Measurements from ENCODE around the gene NCAPG.

GRCh38 chr4:17761062-17761461 is 49.7 kb upstream of the NCAPG start:
- TF ChIP-seq SP1 (IDR thresholded peaks at IDR 0.05) (no peak), JUND (IDR thresholded peaks at IDR 0.05) (no peak), RAD21 (IDR thresholded peaks at IDR 0.05) (no peak), FOXA2 (IDR thresholded peaks at IDR 0.05) (no peak), MAX (IDR thresholded peaks at IDR 0.05) (no peak), YY1 (IDR thresholded peaks at IDR 0.05) (no peak), HNF4A (conservative IDR thresholded peaks at IDR 0.05) (no peak), GABPA (IDR thresholded peaks at IDR 0.05 in 1 of 2, conservative IDR thresholded peaks at IDR 0.05 in 1 of 2) (no peak), EGR1 (IDR thresholded peaks at IDR 0.05; ENCODE audit: low read depth in 2 of 2) (no peak), TAF1 (conservative IDR thresholded peaks at IDR 0.05) (no peak), NR2F2 (IDR thresholded peaks at IDR 0.05) (no peak)
- TF ChIP-seq, protein P1, sequence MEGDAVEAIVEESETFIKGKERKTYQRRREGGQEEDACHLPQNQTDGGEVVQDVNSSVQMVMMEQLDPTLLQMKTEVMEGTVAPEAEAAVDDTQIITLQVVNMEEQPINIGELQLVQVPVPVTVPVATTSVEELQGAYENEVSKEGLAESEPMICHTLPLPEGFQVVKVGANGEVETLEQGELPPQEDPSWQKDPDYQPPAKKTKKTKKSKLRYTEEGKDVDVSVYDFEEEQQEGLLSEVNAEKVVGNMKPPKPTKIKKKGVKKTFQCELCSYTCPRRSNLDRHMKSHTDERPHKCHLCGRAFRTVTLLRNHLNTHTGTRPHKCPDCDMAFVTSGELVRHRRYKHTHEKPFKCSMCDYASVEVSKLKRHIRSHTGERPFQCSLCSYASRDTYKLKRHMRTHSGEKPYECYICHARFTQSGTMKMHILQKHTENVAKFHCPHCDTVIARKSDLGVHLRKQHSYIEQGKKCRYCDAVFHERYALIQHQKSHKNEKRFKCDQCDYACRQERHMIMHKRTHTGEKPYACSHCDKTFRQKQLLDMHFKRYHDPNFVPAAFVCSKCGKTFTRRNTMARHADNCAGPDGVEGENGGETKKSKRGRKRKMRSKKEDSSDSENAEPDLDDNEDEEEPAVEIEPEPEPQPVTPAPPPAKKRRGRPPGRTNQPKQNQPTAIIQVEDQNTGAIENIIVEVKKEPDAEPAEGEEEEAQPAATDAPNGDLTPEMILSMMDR (IDR thresholded peaks at IDR 0.05; ENCODE audit: low read depth, low read length, missing input control): no peak
- TF ChIP-seq, protein P2, sequence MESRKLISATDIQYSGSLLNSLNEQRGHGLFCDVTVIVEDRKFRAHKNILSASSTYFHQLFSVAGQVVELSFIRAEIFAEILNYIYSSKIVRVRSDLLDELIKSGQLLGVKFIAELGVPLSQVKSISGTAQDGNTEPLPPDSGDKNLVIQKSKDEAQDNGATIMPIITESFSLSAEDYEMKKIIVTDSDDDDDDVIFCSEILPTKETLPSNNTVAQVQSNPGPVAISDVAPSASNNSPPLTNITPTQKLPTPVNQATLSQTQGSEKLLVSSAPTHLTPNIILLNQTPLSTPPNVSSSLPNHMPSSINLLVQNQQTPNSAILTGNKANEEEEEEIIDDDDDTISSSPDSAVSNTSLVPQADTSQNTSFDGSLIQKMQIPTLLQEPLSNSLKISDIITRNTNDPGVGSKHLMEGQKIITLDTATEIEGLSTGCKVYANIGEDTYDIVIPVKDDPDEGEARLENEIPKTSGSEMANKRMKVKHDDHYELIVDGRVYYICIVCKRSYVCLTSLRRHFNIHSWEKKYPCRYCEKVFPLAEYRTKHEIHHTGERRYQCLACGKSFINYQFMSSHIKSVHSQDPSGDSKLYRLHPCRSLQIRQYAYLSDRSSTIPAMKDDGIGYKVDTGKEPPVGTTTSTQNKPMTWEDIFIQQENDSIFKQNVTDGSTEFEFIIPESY (IDR thresholded peaks at IDR 0.05): no peak
- TF ChIP-seq, protein P3, sequence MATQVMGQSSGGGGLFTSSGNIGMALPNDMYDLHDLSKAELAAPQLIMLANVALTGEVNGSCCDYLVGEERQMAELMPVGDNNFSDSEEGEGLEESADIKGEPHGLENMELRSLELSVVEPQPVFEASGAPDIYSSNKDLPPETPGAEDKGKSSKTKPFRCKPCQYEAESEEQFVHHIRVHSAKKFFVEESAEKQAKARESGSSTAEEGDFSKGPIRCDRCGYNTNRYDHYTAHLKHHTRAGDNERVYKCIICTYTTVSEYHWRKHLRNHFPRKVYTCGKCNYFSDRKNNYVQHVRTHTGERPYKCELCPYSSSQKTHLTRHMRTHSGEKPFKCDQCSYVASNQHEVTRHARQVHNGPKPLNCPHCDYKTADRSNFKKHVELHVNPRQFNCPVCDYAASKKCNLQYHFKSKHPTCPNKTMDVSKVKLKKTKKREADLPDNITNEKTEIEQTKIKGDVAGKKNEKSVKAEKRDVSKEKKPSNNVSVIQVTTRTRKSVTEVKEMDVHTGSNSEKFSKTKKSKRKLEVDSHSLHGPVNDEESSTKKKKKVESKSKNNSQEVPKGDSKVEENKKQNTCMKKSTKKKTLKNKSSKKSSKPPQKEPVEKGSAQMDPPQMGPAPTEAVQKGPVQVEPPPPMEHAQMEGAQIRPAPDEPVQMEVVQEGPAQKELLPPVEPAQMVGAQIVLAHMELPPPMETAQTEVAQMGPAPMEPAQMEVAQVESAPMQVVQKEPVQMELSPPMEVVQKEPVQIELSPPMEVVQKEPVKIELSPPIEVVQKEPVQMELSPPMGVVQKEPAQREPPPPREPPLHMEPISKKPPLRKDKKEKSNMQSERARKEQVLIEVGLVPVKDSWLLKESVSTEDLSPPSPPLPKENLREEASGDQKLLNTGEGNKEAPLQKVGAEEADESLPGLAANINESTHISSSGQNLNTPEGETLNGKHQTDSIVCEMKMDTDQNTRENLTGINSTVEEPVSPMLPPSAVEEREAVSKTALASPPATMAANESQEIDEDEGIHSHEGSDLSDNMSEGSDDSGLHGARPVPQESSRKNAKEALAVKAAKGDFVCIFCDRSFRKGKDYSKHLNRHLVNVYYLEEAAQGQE (IDR thresholded peaks at IDR 0.05): no peak

All from liver (tissue), 3 donors.